ENCODE results near the gene SUN2. TPM values are rescaled to one million over a fixed set of nuclear protein-coding genes. Genes with fewer than 3 reads are reported as not detected.

Gene SUN2
- total RNA-seq, 1 donor from 2014 or later: 148 TPM

GRCh38 chr22:38792833-38793232 is 37.0 kb upstream of the SUN2 start:
- no peak for TF ChIP-seq CTCF (IDR thresholded peaks at IDR 0.05)
- Mint-ChIP-seq H3K4me1 (ENCODE audit: unreplicated experiment) (peaks cover 10% of the 10 kb centered on the region), H3K27ac (ENCODE audit: unreplicated experiment) (peak overlapping the region; percentile 85), H3K36me3 (ENCODE audit: unreplicated experiment) (no peaks in the 10 kb centered on the region), H3K4me3 (ENCODE audit: unreplicated experiment) (peak overlapping the region; percentile 86), H3K9me3 (ENCODE audit: unreplicated experiment) (no peaks in the 10 kb centered on the region), H3K27me3 (ENCODE audit: unreplicated experiment) (peaks cover 18% of the 10 kb centered on the region)
- no peak for DNase-seq (ENCODE audit: extremely low spot score, unreplicated experiment)

- no peaks in the 10 kb centered on the region for H3K9me3 Mint-ChIP-seq (ENCODE audit: unreplicated experiment)
- peaks cover 10% of the 10 kb centered on the region for H3K4me1 Mint-ChIP-seq (ENCODE audit: unreplicated experiment)
- no peak for TF ChIP-seq CTCF (IDR thresholded peaks at IDR 0.05)
- no peaks in the 10 kb centered on the region for H3K36me3 Mint-ChIP-seq (ENCODE audit: unreplicated experiment)
- no peak for DNase-seq (ENCODE audit: extremely low spot score, unreplicated experiment)
- no peaks in the 10 kb centered on the region for H3K27me3 Mint-ChIP-seq (ENCODE audit: unreplicated experiment)
- H3K27ac Mint-ChIP-seq (ENCODE audit: unreplicated experiment): no peak overlapping the region
- no peak overlapping the region for H3K4me3 Mint-ChIP-seq (ENCODE audit: unreplicated experiment)
These were observed 33.8 kb upstream of the SUN2 start for GRCh38 chr22:38789606-38790005.

- H3K9me3 Mint-ChIP-seq (ENCODE audit: unreplicated experiment): no peaks in the 10 kb centered on the region
- no peaks in the 10 kb centered on the region for H3K36me3 Mint-ChIP-seq (ENCODE audit: unreplicated experiment)
- peak overlapping the region; percentile 81 for H3K27ac Mint-ChIP-seq (ENCODE audit: unreplicated experiment)
These were observed 33.0 kb upstream of the SUN2 start for GRCh38 chr22:38788846-38789245.

GRCh38 chr22:38788021-38788816 is 32.4 kb upstream of the SUN2 start:
- no peak for DNase-seq (ENCODE audit: extremely low spot score, unreplicated experiment)
- Mint-ChIP-seq H3K9me3 (ENCODE audit: unreplicated experiment) (no peaks in the 10 kb centered on the region), H3K4me1 (ENCODE audit: unreplicated experiment) (peaks cover 10% of the 10 kb centered on the region), H3K27ac (ENCODE audit: unreplicated experiment) (peak overlapping the region; percentile 81), H3K36me3 (ENCODE audit: unreplicated experiment) (no peaks in the 10 kb centered on the region), H3K27me3 (ENCODE audit: unreplicated experiment) (no peaks in the 10 kb centered on the region), H3K4me3 (ENCODE audit: unreplicated experiment) (no peak overlapping the region)
- TF ChIP-seq CTCF (IDR thresholded peaks at IDR 0.05): no peak

More at GRCh38 chr22:38788846-38789245, 33.0 kb upstream of the SUN2 start:
- no peak for DNase-seq (ENCODE audit: extremely low spot score, unreplicated experiment)
- peaks cover 5% of the 10 kb centered on the region for H3K4me1 Mint-ChIP-seq (ENCODE audit: unreplicated experiment)
- no peaks in the 10 kb centered on the region for H3K27me3 Mint-ChIP-seq (ENCODE audit: unreplicated experiment)
- no peak for TF ChIP-seq CTCF (IDR thresholded peaks at IDR 0.05)
- no peak overlapping the region for H3K4me3 Mint-ChIP-seq (ENCODE audit: unreplicated experiment)

- Mint-ChIP-seq H3K9me3 (ENCODE audit: unreplicated experiment) (no peaks in the 10 kb centered on the region), H3K27me3 (ENCODE audit: unreplicated experiment) (no peaks in the 10 kb centered on the region), H3K36me3 (ENCODE audit: unreplicated experiment) (peaks cover 3% of the 10 kb centered on the region), H3K4me1 (ENCODE audit: unreplicated experiment) (peaks cover 18% of the 10 kb centered on the region), H3K27ac (ENCODE audit: unreplicated experiment) (no peak overlapping the region), H3K4me3 (ENCODE audit: unreplicated experiment) (no peak overlapping the region)
- no peak for DNase-seq (ENCODE audit: extremely low spot score, unreplicated experiment)
- no peak for TF ChIP-seq CTCF (IDR thresholded peaks at IDR 0.05)
These were observed 30.8 kb upstream of the SUN2 start for GRCh38 chr22:38786631-38787030.

Measured in osteocyte (in vitro differentiated cells).